HS-5 (cell line): ENCODE data around the gene CHAF1A.

ENCODE experiments used
- DNase-seq: peaks from one replicate; pipeline ENCODE4 v3.0.0-alpha.2; 2012; ENCODE audit warnings: low read depth

CHAF1A gene

DNA sequence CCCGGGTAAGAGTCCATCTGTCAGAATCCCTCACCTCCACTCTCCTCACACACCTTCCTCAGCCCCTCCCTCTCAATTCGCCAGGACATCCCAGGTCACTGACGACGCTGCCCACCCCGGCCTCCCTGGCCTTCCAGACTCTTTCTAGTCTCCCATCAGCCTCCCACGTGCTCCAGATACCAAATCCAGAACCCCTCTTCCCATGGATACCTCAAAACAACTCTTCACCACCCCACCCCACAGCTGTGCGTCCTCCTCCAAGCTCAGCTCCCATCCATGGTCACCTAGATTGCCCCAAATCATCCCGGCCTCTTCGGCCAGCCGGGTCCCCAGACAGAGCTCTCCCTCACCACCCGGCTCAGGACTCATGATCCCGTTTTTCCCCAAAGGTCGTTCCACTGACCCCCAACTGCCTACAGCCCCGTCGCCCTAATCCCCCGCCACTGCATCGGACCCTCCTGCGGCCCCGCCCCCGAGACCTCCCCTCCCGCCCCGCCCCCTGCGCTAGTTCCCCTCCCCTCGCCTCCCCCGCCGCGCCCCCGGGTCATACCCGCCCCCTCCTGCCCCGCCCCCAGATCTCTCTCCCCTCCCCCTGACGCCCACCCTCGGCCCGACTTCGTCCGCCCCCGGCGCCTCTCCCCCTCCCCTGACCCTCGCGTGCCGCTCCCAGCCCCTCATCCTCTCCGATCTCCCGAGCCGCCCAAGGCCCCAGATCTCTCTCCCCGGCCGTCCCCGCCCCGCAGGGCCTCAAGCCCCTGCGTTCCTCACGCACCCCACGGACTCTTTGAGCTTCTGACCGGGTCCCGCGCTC is 54.6 kb downstream of the CHAF1A start:
- no peak for DNase-seq

DNA sequence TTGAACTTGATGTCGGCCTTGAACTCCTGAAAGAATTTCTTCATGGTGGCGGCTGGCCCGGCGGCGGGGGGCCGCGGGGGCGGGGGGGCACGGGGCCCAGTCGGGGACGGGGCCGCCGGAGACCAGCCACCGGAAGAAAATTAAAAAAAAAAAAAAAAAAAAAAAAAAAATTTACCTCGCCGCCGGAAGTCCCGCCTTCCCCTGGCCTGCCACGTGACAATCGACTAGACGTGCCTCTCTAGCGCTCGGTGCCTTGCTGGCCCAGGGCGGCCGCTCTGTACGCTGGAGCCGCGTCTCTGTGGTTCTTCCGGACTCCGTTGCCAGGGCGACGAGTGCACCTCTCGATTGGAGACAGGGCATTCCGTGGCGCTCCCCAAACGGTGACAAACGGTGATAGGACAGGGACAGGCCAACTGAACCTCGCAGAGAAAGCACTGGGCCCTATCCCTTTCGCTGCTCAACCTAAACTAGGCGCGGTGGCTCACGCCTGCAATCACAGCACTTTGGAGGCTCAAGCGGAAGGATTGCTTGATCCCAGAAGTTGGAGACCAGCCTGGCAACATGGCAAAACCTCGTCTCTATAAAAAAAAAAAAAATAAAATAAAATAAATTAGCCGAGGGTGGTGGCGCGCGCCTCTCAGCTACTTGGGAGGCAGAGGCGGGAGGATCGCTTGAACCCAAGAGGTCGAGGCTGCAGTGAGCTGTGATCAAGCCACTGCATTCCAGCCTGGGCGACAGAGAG is 55.4 kb downstream of the CHAF1A start, which contains the start of gene UBXN6:
Gene UBXN6 (minus strand): TSS at position 141 of the 742 bp plus-strand sequence. CDS start 97 bp downstream, at position 44.
- DNase-seq: peak; percentile 91

DNA sequence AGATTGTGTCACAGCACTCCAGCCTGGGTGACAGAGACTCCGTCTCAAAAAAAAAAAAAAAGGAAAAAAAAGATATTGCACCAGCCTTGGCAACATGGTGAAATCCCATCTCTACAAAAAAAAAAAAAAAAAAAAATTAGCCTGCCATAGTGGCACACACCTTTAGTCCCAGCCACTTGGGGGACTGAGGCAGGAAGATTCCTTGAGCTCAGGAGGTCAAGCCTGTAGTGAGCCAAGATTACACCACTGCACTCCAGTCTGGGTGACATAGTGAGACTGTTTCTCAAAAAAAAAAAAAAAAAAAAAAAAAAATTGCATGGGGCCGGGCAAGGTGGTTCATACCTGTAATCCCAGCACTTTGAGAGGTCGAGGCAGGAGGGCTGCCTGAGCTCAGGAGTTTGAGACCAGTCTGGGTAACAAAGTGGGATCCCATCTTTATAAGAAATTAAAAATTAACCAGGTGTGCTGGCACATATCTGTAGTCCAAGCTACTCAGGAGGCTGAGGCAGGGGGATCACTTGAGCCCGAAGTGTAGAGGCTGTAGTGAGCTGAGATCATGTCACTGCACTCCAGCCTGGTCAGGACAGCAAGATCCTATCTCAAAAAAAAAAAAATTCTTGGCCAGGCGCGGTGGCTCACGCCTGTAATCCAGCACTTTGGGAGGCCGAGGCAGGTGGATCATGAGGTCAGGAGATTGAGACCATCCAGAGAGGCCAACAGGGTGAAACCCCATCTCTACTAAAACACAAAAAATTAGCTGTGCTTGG is 62.6 kb downstream of the CHAF1A start:
- DNase-seq: no peak

DNA sequence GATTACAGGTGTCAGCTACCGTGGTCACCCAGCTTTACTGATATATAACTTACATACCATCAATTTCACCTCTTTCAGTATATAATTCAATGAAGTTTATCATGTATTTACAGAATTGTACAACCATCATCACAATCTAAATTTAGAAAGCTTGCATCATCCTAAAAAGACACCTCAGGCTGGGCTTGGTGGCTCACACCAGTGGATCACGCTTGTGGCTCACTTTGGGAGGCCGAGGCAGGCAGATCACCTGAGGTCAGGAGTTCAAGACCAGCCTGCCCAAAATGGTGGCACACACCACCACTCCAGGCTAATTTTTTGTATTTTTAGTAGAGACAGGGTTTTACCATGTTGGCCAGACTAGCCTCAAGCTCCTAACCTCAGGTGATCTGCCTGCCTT is 65.4 kb downstream of the CHAF1A start:
- DNase-seq: no peak

DNA sequence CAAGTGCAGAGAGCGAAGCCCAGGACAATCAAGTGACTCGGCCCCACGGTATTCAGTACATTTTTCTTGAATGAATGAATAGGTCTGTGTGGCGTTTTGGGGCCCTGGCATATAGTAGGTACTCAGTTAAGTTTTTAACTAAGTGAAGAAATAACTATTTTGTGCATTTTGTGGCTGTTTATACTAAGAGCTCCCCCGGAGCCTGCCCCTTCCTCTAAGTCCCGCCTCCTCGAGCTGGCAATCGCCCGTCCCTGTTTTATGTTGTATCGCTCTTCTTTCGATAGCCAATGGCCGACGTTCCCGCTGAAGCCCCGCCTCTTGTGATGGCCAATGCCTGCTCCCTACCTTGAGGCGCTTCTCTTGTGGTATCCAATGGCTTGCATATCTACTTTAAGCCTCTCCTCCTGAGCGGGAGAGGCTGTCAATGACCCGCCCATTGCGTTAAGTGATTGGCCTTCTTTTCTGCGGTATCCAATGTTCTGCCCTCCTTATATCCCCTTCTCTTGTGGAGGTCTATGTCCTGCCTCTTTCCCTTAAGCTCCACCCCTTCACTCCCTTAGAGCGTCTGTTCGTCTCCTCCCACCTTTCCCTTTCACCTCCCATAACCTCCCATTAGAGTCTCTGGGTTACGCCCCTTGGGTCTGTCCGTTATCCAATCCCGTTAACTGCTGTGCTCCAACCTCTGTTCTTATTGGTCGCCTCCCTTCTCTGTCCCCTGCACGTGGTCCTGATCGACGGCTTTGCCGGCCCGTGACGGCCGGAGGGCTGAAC is 69.1 kb downstream of the CHAF1A start:
- peak; percentile 100 for DNase-seq

DNA sequence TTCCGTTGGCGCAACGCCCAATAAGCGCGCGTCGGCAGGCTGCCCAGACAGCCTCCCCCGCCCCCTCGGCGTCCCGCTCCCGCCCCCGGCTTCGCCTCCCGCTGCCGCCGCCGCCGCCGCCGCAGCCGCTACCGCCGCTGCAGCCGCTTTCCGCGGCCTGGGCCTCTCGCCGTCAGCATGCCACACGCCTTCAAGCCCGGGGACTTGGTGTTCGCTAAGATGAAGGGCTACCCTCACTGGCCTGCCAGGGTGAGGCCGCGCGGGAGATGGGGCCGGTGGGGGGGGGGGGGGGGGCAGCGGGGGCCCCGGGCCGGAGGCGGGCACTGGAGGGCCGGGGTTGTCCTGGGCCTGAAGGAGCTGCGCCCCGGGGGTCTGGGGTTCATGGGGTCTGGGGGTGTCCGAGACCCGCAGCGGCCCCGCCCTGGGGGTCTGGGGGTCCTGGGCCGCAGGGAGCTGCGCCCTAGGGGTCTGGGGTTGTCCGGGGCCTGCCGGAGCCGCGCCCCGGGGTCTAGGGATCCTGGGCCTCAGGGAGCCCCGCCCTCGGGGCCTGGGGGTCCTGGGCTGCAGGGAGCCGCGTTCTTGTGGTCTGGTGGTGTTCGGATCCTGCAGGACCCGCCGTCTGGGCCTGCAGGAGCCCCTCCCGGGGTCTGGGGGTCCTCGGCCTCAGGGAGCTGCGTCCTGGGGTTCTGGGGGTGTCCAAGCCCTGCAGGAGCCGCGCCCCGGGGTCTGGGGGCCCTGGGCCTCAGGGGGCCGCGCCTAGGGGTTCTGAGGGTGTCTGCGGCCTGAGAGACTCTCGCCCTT is 69.9 kb downstream of the CHAF1A start, which contains the start of gene HDGFL2:
Gene HDGFL2 (plus strand): TSS at position 124 of the 801 bp plus-strand sequence. CDS start 54 bp downstream, at position 178.
- no peak for DNase-seq

DNA sequence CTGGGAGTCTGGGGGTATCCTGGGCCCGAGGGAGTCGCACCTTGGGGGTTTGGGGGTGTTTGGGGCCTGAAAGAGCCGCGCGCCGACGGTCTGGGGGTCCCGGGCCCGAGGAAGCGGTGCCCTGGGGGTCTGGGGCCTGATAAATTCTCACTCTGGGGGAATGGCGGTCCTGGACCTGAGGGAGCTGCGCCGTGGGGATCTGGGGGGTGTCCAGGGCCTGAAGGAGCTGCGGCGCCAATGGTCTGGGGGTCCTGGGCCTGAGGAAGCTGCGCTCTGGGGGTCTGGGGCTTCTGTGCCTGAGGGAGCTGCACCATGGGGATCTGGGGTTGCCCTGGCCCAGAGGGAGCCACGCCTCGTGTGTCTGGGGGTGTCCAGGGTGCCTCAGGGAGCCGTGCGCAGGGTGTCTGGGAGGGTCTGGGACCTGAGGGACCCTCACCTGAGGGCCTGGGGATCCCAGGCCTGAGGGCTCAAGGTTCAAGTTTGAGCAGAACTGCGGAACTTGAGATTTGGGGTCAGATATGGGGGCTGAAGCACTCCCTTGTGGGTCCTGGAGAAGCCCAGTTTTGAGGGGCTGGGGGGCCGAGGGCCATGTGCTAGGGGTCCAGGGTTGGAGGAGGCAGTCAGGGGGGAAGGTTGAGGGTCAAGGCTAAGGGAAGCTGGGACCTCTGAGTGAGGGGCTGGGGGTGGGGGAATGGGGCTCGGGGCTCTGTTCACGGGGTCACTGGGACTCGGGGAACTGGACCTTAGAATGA is 70.7 kb downstream of the CHAF1A start:
- no peak for DNase-seq

DNA sequence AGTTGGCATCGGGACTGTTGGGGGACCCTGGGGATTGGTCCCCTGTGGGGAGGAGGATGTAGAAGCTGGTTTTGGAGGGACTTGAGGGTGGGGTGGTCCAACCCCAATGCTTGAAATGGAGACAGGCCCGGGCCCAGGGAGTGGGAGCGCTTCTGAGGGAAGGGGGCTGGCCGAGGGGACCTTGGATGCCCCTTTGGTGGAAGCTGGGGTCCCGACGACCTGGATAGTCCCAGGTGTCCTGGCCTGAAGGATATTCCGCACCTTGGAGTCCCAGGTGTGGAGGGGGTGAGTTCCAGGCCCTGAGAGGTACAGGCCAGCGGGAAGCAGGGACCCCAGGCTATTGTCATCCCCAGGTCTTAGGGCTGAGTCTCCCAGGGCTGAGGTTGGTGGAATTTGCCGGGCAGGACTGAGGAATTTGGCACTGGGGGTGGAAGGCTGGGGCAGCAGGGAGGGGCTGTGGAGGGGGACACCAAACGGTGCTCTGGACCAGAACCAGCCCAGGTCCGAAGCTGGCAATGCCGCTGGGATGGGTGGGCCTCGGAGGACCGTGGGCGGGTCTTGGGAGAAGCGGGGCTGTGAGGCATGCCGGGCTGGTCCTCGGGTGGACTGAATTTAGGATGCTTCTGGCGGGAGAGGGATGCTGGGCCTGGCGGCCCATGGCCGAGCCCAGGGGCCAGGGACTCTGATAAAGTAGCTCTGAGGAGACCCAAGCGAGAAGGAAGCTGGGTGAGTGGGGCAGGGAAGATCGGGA is 71.5 kb downstream of the CHAF1A start:
- DNase-seq: no peak

DNA sequence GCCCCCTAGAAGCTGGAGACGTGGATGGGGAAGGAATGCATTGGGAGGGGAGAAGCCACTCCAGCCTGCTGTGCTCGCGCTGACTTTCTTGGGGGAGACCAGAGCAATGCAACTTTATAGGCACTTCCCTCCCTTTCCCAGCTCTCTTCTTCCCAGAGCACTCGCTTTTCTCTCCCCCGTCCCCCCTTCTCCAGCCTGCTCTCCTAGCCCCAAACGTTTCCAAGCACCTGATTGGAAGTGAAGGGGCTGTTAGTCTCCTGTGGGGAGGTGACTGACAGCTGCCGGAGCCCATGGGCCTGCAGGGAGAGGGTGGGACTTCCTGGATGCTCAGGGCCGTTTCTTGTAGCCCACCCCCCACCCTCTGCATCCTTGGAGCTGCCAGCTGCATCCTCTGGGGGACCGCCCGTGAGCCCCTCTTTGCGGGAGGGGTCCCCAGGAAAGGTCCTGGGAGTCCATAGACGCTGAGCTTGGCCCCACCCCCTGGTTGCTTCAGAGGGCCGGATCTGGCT is 72.1 kb downstream of the CHAF1A start:
- DNase-seq: no peak

DNA sequence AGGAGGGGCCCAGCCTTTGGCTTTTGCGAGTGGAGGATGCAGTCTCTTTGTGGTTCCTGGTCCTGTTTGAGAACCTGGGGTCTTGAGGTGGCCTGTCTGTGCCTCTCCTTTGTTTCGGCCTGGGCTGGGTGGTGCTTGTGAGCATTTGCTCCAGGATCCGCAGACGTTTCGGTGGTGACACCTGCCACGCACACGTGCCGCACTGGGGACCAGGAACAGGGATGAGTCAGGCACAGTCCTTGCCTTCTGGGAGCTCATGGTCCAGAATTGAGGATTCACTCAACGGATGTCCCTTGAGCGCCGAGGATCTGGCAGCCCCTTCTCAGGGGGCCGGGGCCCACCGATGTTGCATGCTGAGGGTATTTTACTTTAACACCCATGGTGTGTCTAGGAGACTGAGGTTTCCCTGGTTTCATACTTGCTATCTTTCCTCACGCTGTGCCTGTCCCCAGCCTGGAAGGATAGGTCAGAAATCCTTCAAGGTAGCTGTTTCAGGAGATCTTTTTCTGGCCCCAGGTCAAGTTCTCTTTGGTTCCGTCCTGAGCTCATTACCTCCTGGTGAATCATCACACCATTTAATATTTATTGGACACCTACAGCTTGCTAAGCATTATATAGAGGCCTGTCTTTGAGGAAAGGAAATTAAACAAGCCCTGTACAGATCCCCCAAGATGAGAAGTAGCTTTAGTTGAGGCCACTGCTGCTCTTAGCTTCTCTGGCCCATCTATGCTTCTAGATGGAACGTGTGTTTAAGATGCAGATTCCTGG is 74.8 kb downstream of the CHAF1A start:
- DNase-seq: no peak

DNA sequence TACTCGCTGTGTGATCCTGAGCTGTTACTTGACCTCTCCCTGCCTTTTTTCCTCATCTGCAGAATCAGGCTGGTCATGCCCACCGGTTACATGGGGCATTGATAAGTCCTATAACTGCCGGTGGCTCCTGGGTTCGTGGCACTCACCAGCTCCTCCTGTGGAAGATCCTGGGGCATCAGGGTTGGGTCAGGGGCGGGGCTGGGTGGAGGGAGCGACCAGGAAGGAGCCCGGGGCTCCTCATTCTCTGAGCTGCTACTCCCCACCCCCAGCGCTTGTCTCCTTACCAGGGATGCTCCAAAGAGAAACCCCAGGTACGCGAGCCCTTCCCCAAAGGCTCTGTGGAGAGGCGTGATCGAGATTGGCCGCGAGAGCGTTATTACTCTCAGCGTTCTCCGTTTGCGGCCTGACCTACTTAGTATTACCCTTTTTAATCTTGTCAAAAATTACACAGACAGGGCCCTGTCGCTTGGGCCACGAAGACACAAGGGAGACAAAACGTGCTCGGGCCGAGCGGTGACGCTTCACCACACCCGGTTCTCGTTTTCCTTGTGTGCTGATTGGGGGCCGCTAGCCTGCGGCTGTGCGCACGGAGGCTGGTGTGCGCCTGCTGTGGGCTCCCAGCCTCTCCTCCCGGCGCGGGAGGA is 80.4 kb downstream of the CHAF1A start:
- DNase-seq: no peak

DNA sequence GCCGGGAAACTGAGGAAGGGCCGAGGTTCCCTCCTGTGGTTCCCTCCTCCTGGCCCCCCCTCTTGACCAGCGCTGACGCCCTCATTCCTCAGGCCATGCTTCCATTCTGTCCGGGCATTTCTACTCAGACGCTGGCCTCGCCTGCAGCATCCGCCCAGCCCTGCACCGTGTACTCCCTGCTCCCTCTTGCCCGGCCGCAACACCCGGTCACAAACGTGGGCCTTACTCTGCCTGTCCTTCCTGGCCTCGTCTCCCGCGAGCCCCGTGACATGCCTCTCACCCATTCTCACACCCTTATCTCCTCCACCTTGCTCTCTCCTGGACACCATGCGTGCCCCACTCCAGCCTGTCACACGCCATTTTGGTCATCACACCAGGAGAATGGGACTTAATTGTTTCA is 80.9 kb downstream of the CHAF1A start:
- no peak for DNase-seq

DNA sequence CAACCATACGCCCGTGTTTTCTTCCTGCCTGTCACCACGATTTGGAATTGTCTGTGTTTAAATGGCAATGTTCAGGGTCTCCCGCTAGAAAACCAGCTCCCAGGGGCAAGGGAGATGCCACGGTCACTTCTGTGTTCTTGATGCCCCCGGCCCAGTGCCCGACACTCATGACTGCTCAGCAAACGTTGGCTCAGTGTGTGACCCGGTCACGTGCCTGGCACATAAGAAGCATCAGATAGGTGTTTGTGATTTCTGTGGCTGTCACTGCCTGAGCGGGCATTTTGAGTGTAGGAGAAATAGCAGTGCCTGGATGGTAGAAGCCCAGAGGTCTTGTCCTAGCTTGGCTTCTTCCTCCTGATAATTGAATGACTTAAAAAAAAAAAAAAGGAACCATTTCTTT is 85.1 kb downstream of the CHAF1A start:
- DNase-seq: no peak

DNA sequence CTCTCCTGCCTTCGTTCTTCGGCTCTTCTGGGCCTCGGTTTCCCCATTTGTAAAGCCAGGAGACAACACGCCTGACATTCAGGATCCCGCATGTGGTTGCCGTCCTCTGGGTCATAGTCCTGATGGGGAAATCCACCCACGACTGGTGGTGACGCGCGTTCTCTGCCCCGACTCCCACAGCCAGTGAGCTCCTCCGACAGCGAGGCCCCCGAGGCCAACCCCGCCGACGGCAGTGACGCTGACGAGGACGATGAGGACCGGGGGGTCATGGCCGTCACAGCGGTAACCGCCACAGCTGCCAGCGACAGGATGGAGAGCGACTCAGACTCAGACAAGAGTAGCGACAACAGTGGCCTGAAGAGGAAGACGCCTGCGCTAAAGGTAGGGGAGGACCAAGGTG is 86.1 kb downstream of the CHAF1A start:
- no peak for DNase-seq

DNA sequence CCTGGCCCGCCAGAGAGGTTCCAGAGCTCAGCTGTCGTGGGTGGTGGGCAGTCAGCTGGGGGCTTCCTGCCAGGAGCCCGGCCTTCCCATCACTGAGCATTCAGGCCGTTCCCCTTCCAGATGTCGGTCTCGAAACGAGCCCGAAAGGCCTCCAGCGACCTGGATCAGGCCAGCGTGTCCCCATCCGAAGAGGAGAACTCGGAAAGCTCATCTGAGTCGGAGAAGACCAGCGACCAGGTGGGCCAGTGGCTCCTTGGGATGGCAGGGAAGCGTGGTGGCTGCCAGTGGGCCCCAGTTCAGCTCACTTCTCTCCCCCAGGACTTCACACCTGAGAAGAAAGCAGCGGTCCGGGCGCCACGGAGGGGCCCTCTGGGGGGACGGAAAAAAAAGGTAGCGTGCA is 89.0 kb downstream of the CHAF1A start:
- no peak for DNase-seq

DNA sequence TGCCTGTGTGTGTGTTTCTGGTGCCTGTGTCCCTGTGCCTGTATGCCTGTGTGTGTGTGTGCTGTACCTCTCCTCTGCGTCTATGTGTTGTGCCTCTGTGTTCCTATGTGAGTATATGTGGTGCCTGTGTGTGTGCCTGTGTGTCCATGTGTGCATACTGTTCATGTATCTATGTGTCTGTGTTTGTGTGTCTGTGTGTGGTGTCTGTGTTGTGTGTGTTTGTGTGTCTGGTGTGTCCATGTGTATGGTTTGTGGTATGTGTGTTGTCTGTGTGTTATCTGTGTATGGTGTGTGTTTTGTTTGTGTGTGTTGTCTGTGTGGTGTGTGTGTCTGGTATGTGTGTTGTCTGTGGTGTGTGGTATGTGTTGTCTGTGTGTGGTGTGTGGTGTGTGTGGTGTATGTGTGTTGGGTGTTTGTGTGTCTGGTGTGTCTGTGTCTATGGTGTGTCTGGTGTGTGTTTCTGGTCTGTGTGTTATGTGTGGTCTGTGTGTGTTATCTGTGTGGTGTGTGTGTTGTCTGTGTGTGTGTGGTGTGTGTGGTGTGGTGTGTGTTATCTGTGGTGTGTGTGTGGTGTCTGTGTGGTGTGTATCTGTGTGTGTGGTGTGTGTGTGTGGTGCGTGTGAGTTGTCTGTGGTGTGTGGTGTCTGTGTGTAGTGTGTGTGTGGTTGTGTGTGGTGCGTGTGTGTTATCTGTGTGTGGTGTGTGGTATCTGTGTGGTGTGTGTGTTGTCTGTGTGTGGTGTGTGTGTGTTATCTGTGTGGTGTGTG is 90.1 kb downstream of the CHAF1A start:
- no peak for DNase-seq
